HFFc6 (cell line): Measurements from ENCODE around the gene ICAM5. TPM values are rescaled to one million over a fixed set of nuclear protein-coding genes. Genes with fewer than 3 reads are reported as not detected.

Experiments
- DNase-seq: peaks from one replicate; pipeline ENCODE4 v3.0.0-alpha.2; 2018
- H3K27ac Mint-ChIP-seq: 2 replicates; pipeline ENCODE4 v1.8.0; 2020; ENCODE audit warnings: mild to moderate bottlenecking, mixed read lengths
- H3K27me3 Mint-ChIP-seq: 2 replicates; pipeline ENCODE4 v1.8.0; 2021; ENCODE audit warnings: mild to moderate bottlenecking, moderate library complexity, mixed read lengths; ENCODE audit not compliant: insufficient read depth
- H3K36me3 Mint-ChIP-seq: 2 replicates; pipeline ENCODE4 v1.8.0; 2021; ENCODE audit warnings: low read depth, mixed read lengths
- H3K4me1 Mint-ChIP-seq: 2 replicates; pipeline ENCODE4 v1.8.0; 2020; ENCODE audit warnings: low read depth, mixed read lengths
- H3K4me3 Mint-ChIP-seq: 2 replicates; pipeline ENCODE4 v1.8.0; 2020; ENCODE audit warnings: mild to moderate bottlenecking, moderate library complexity, mixed read lengths
- H3K9me3 Mint-ChIP-seq: 2 replicates; pipeline ENCODE4 v1.8.0; 2020; ENCODE audit warnings: mild to moderate bottlenecking, mixed read lengths
- CTCF ChIP-seq: fragments of 200-600 bp; sonication (generic); IDR thresholded peaks from 2 replicates; pipeline ENCODE4 v1.5.0; 2021; ENCODE audit warnings: antibody characterized with exemption, mild to moderate bottlenecking
- total RNA-seq, 6 experiments: library from RNA; stranded (reverse); fragmentation: NEBNext Ultra II Directional; extraction: Animal tissue kit (Norgen Biotek cat#: 25700); gene quantifications; 2 replicates in 1 of 6; 3 replicates in 5 of 6; pipeline ENCODE4 v1.2.3, GENCODE V29; 2021

The ICAM5 gene
- total RNA-seq, 6 experiments from 2014 or later, result 14.0 to 38.4 (median 14.4) TPM

GRCh38 chr19:10283301-10284064 is 6.3 kb upstream of the ICAM5 start:
- Mint-ChIP-seq H3K9me3 (no peaks in the 10 kb centered on the region), H3K4me1 (peaks cover 10% of the 10 kb centered on the region), H3K4me3 (no peak overlapping the region), H3K27me3 (no peaks in the 10 kb centered on the region), H3K36me3 (peaks cover 6% of the 10 kb centered on the region; the same call in 1 of the 2 replicates), H3K27ac (no peak overlapping the region)
- no peak for DNase-seq
- TF ChIP-seq CTCF, result no peak

GRCh38 chr19:10284065-10284959 is 5.4 kb upstream of the ICAM5 start:
- TF ChIP-seq CTCF, result no peak
- peaks cover 2% of the 10 kb centered on the region; the same call in 1 of the 2 replicates for H3K27me3 Mint-ChIP-seq
- H3K36me3 Mint-ChIP-seq, result peaks cover 6% of the 10 kb centered on the region; the same call in 1 of the 2 replicates

GRCh38 chr19:10284960-10285278 is 4.8 kb upstream of the ICAM5 start:
- H3K4me3 Mint-ChIP-seq, result no peak overlapping the region
- no peak overlapping the region for H3K27ac Mint-ChIP-seq
- no peaks in the 10 kb centered on the region for H3K9me3 Mint-ChIP-seq
- peaks cover 17% of the 10 kb centered on the region for H3K4me1 Mint-ChIP-seq
- TF ChIP-seq CTCF, result no peak
- H3K27me3 Mint-ChIP-seq, result peaks cover 2% of the 10 kb centered on the region; the same call in 1 of the 2 replicates
- peaks cover 6% of the 10 kb centered on the region; the same call in 1 of the 2 replicates for H3K36me3 Mint-ChIP-seq
- DNase-seq, result no peak

More at GRCh38 chr19:10284065-10284959, 5.4 kb upstream of the ICAM5 start:
- Mint-ChIP-seq H3K27ac (no peak overlapping the region), H3K4me3 (no peak overlapping the region), H3K9me3 (no peaks in the 10 kb centered on the region), H3K4me1 (peaks cover 17% of the 10 kb centered on the region)
- DNase-seq, result no peak

GRCh38 chr19:10285393-10285792 is 4.4 kb upstream of the ICAM5 start:
- H3K4me3 Mint-ChIP-seq, result no peak overlapping the region
- H3K4me1 Mint-ChIP-seq, result peaks cover 22% of the 10 kb centered on the region
- TF ChIP-seq CTCF, result no peak
- H3K27me3 Mint-ChIP-seq, result peaks cover 3% of the 10 kb centered on the region; the same call in 1 of the 2 replicates
- no peak for DNase-seq
- peaks cover 6% of the 10 kb centered on the region; the same call in 1 of the 2 replicates for H3K36me3 Mint-ChIP-seq
- no peaks in the 10 kb centered on the region for H3K9me3 Mint-ChIP-seq
- no peak overlapping the region for H3K27ac Mint-ChIP-seq

GRCh38 chr19:10286803-10287737 is 2.7 kb upstream of the ICAM5 start, which contains the start of gene ICAM4:
Gene ICAM4 (plus strand): TSS chr19:10286955. CDS start chr19:10287013, 58 bp downstream.
- no peak for DNase-seq
- no peak for TF ChIP-seq CTCF
- Mint-ChIP-seq H3K9me3 (no peaks in the 10 kb centered on the region), H3K27ac (no peak within 1 kb of the TSS), H3K4me3 (no peak within 1 kb of the TSS), H3K27me3 (peaks cover 8% of the 10 kb centered on the region), H3K4me1 (peaks cover 34% of the 10 kb centered on the region), H3K36me3 (peaks cover 6% of the 10 kb centered on the region)
